Heart left ventricle (tissue), 13 donors: Measurements from ENCODE around the gene LILRA1.

Experiments used
- CTCF ChIP-seq, 12 donors: fragments of 200-600 bp; sonication (generic) in 4 of 12; IDR thresholded peaks; one replicate each; pipeline versions ENCODE4 v1.5.0 to v1.8.0; 2018 to 2022; ENCODE audit warnings: antibody characterized with exemption in 12 of 12, mild to moderate bottlenecking in 5 of 12
- POLR2A ChIP-seq, 2 donors: fragments of 450-650 bp; IDR thresholded peaks; one replicate each; pipeline ENCODE4 v1.6.1; 2017; ENCODE audit warnings: antibody characterized with exemption in 2 of 2, mild to moderate bottlenecking in 2 of 2, moderate library complexity in 2 of 2
- donor health status: ischemic (EF 13 %, LVEDD 7.1; RV severe dilation, severe dysfunction).
- donor health status: DM: no; HTN: yes; CAD: no.
- donor health status: DM: no; HTN: no; CAD: no.
- donor health status: ischemic (EF 25% LVEDD 6.9; RV normal size, moderate dysfunction).
- donor health status: ischemic (EF 25% LVEDD 5.7; RV mildly dilated, moderate dysfunction).
- donor health status: ischemic (EF 35%, LVEDD 5.7; RV mildly dilated, moderate dysfunction).
- donor health status: nonischemic (EF 11% LVEDD 7.7; RV severe dilation, severe dysfunction).
- donor health status: DM: yes; HTN: yes; CAD: no.
- donor health status: PGD.
- donor health status: ischemic (EF 29% LVEDD 5.4; RV normal size, mild dysfunction).
- donor health status: nonischemic (EF 23%, LVEDD 6.1; RV moderate dilation, normal function).

GRCh38 chr19:54573330-54573872 lies 20.0 kb upstream of the LILRA1 start, which contains the start of gene LILRA2:
- TF ChIP-seq CTCF (IDR thresholded peaks at IDR 0.05) (no peak), POLR2A (IDR thresholded peaks at IDR 0.05) (no peak)
